WTC11 (cell line): Measurements from ENCODE around the gene TMIE.

Experiments used
- FOXJ3 ChIP-seq: sonication (generic); formaldehyde crosslinking; IDR thresholded peaks from 2 replicates; pipeline ENCODE4 v1.9.0; 2021; ENCODE audit warnings: missing genetic modification reagents, mild to moderate bottlenecking, borderline replicate concordance
- GABPB1 ChIP-seq: sonication (generic); formaldehyde crosslinking; IDR thresholded peaks from 2 replicates; pipeline ENCODE4 v1.8.1; 2023; ENCODE audit warnings: mild to moderate bottlenecking, missing genetic modification reagents
- NR2C2 ChIP-seq: sonication (generic); formaldehyde crosslinking; IDR thresholded peaks from 2 replicates; pipeline ENCODE4 v1.8.0; 2022; ENCODE audit warnings: mild to moderate bottlenecking, missing genetic modification reagents
- RELA ChIP-seq: sonication (generic); formaldehyde crosslinking; IDR thresholded peaks from 2 replicates; pipeline ENCODE4 v1.8.1; 2022; ENCODE audit warnings: missing genetic modification reagents, mild to moderate bottlenecking, borderline replicate concordance
- ZMAT4 ChIP-seq: fragments of 250-450 bp; sonication (Bioruptor Pico); IDR thresholded peaks from 2 replicates; pipeline ENCODE4 v1.9.0; 2021; ENCODE audit warnings: mild to moderate bottlenecking
- TF ChIP-seq, protein P1 (sequence below): fragments of 200-600 bp; IDR thresholded peaks from 2 replicates; pipeline ENCODE4 v1.8.0; 2022; ENCODE audit warnings: antibody characterized with exemption
- TF ChIP-seq, protein P2 (sequence below): sonication (generic); formaldehyde crosslinking; IDR thresholded peaks from 2 replicates; pipeline ENCODE4 v1.8.1; 2022; ENCODE audit warnings: mild to moderate bottlenecking, moderate library complexity, missing genetic modification reagents
- TF ChIP-seq, protein P3 (sequence below): sonication (generic); formaldehyde crosslinking; IDR thresholded peaks from 2 replicates; pipeline ENCODE4 v1.8.1; 2023; ENCODE audit warnings: mild to moderate bottlenecking, missing genetic modification reagents, moderate library complexity

GRCh38 chr3:46670891-46671427, 30.2 kb upstream of the TMIE start:
- TF ChIP-seq, protein P1, sequence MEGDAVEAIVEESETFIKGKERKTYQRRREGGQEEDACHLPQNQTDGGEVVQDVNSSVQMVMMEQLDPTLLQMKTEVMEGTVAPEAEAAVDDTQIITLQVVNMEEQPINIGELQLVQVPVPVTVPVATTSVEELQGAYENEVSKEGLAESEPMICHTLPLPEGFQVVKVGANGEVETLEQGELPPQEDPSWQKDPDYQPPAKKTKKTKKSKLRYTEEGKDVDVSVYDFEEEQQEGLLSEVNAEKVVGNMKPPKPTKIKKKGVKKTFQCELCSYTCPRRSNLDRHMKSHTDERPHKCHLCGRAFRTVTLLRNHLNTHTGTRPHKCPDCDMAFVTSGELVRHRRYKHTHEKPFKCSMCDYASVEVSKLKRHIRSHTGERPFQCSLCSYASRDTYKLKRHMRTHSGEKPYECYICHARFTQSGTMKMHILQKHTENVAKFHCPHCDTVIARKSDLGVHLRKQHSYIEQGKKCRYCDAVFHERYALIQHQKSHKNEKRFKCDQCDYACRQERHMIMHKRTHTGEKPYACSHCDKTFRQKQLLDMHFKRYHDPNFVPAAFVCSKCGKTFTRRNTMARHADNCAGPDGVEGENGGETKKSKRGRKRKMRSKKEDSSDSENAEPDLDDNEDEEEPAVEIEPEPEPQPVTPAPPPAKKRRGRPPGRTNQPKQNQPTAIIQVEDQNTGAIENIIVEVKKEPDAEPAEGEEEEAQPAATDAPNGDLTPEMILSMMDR, result no peak
- TF ChIP-seq, protein P2, sequence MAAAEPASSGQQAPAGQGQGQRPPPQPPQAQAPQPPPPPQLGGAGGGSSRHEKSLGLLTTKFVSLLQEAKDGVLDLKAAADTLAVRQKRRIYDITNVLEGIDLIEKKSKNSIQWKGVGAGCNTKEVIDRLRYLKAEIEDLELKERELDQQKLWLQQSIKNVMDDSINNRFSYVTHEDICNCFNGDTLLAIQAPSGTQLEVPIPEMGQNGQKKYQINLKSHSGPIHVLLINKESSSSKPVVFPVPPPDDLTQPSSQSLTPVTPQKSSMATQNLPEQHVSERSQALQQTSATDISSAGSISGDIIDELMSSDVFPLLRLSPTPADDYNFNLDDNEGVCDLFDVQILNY (CRISPR knock-in tag), result no peak
- TF ChIP-seq RELA (CRISPR knock-in tag), result no peak
- no peak for TF ChIP-seq GABPB1
- no peak for TF ChIP-seq ZMAT4 (CRISPR knock-in tag)
- TF ChIP-seq, protein P3, sequence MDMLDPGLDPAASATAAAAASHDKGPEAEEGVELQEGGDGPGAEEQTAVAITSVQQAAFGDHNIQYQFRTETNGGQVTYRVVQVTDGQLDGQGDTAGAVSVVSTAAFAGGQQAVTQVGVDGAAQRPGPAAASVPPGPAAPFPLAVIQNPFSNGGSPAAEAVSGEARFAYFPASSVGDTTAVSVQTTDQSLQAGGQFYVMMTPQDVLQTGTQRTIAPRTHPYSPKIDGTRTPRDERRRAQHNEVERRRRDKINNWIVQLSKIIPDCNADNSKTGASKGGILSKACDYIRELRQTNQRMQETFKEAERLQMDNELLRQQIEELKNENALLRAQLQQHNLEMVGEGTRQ (CRISPR knock-in tag), result no peak
- no peak for TF ChIP-seq FOXJ3
- TF ChIP-seq NR2C2 (CRISPR knock-in tag), result no peak
